Epithelial cell of proximal tubule (primary cell): ENCODE measurements around the gene GNAO1. TPM values are rescaled to one million over a fixed set of nuclear protein-coding genes. Genes with fewer than 3 reads are reported as not detected.

Experiments used
- DNase-seq: peaks from one replicate; pipeline ENCODE4 v3.0.0-alpha.2; 2011; ENCODE audit warnings: low read depth
- H3K4me3 ChIP-seq: 2 replicates; pipeline ENCODE4 v1.5.1; 2011; ENCODE audit warnings: low read depth, mild to moderate bottlenecking, low read length
- total RNA-seq: library from RNA; depleted of rRNA; stranded (reverse); fragments of >200 nt; gene quantifications from 2 replicates; pipeline ENCODE4 v1.2.3, GENCODE V29; 2015
- TF ChIP-seq, protein P1 (sequence below): conservative IDR thresholded peaks from 2 replicates; pipeline ENCODE4 v1.5.1; 2012; ENCODE audit warnings: low read depth, mild to moderate bottlenecking, low read length

Gene GNAO1
- total RNA-seq, 1 donor from 2014 or later = 1.1 TPM

DNA sequence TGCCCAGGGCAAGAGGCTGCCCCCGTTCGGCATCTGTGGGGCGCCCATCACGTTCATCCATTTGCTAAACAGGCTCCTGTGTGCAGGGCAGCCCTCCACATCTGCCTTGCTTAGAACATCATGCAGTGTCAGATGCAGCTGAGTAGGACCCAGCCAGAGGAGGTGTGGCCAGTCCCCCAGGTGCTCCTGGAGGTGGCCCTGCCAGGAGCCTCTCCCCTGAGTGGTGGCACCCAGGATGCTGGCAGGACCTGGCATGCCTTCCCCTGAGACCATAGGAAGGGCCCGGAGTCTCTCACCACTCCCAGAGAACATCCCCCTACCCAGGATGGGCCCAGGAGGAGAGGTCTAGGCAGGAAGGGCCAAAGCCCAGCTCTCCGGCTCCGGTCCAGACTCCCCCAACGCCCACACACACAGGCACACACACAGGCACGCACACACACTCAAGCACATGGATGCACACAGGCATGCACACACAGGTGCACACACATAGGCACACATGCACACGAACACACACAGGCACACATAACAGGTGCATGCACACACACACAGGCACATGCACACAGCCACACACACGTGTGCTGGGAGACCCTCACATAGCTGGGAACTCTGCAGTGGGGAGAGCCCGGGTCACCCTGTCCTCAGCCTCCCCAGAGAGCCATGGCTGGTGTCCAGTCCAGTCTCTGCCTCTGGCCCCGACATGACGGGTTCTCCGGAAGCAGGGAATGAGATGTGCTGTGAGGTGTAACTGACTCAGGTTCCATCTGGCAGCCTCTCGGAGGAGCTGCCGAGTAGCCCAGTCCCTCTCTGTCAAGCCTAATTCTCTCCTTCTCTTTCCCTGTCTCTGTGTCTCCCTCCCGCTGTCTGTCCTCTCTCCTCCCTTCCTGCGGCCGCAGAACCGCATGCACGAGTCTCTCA lies 159.5 kb downstream of the GNAO1 start:
- TF ChIP-seq, protein P1, sequence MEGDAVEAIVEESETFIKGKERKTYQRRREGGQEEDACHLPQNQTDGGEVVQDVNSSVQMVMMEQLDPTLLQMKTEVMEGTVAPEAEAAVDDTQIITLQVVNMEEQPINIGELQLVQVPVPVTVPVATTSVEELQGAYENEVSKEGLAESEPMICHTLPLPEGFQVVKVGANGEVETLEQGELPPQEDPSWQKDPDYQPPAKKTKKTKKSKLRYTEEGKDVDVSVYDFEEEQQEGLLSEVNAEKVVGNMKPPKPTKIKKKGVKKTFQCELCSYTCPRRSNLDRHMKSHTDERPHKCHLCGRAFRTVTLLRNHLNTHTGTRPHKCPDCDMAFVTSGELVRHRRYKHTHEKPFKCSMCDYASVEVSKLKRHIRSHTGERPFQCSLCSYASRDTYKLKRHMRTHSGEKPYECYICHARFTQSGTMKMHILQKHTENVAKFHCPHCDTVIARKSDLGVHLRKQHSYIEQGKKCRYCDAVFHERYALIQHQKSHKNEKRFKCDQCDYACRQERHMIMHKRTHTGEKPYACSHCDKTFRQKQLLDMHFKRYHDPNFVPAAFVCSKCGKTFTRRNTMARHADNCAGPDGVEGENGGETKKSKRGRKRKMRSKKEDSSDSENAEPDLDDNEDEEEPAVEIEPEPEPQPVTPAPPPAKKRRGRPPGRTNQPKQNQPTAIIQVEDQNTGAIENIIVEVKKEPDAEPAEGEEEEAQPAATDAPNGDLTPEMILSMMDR = no peak
- no peak for DNase-seq
- no peak overlapping the region for H3K4me3 ChIP-seq

DNA sequence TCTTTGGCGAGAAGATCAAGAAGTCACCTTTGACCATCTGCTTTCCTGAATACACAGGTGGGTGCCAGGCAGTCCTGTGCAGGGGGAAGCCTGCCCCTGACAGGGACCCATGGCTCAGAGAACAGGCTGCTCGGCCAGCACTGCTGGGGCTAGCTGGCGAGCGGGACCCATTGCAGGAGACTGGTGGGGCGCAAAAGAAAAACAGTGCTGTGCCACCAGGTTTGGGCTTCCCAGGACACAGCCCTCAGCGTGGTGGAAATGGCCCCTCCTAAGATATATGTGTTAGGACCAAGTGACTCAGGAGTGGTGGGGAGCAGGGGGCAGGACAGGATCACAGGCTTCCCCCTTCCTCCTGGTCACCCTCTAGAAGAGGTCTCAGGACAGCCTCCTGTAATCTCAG lies 160.2 kb downstream of the GNAO1 start:
- TF ChIP-seq, protein P1 = no peak
- no peak for DNase-seq
- H3K4me3 ChIP-seq = no peak overlapping the region

DNA sequence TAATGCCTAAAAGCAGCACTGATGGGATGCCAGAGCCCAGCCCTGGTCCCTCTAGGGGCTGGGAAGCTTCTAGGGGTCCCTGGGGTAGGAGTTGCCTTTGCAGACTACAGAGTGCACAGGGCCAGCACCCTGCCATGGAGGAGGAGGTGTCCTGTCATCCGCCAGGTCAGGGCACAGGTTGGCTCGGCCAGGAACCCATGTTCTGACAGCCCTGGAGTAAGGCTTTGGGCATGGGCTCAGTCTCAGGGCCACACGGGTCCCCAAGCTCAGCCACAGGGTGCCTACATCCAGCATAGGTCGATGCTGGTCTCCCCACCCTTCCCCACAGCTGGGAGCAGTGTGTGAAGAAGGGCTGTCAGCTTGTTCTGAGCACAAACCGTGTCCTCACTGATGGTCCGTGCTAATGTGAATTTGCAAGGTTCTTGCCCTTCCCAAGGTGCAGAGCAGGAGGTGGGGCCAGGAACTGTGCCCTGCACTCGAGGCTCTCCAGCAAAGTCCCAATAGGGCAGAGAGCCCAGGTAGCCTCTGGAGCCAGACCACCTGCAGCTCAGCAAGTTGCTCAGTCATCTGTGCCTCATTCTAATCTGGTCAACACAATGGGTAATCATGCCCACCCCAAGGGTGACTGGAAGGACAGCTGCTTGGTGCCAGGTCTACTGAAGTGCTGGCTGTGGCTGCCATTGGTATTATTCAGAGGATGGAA lies 161.2 kb downstream of the GNAO1 start:
- no peak overlapping the region for H3K4me3 ChIP-seq
- no peak for DNase-seq
- TF ChIP-seq, protein P1 = no peak

DNA sequence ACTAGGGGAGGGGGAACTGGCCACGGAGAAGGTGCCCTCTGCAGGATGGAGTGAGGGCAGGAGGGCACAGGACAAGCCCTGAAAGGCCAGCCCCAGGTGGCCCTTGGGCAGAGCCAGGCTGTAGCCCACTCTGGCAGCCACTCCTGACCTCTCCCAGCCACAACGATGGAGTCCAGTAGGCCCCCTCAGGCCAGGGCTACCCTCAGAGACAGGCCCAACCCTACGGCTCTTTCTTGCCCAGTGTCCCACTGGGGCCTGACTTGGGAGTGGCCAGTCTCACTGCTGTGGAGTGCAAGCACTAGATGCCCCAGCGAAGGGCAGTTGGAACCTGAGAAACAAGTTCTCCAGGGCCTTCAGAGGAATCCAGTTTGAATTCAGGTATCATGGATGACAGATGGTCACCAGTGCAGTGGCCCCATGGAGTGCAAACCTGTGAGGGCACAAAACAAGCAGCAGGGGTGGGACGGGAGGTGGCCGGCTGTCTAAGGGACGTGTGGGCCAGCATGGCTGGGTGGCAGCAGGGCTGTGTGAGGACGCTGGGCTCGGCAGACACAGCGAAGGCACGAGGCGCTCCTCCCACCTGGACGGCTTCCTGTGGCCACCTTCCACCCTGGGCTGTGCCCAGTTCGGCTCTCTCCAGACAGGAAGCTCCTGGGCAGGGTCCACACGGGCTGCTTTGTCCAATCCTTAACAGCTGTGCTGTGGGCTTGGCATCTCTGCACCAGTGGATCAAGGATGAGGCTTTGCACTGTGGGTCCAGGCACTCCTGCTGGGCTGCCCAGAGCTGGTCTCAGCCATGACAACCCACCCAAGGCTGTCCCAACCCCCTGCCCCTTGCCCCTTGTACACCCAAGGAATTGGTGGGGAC lies 162.0 kb downstream of the GNAO1 start:
- no peak overlapping the region for H3K4me3 ChIP-seq
- no peak for DNase-seq
- TF ChIP-seq, protein P1 = no peak

DNA sequence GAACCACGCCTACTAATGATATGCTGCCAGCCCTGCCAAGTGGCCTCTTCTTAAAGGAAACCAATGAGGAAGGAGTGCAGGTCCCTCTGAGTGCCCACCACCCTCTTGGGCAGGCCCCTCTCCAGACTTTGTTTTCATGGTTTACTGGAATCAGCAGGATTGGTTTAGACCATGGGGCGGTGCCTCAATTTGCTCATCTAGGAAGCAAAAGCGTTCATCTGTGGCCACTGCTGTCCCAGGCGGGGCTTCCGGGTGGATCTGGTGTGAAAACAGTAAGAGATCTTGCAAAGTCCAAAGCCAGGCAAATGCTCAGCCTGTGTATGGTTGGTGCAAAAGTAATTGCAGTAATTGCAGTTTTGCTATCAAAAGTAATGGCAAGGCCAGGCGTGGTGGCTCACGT lies 162.7 kb downstream of the GNAO1 start:
- TF ChIP-seq, protein P1 = no peak
- H3K4me3 ChIP-seq = no peak overlapping the region
- no peak for DNase-seq

DNA sequence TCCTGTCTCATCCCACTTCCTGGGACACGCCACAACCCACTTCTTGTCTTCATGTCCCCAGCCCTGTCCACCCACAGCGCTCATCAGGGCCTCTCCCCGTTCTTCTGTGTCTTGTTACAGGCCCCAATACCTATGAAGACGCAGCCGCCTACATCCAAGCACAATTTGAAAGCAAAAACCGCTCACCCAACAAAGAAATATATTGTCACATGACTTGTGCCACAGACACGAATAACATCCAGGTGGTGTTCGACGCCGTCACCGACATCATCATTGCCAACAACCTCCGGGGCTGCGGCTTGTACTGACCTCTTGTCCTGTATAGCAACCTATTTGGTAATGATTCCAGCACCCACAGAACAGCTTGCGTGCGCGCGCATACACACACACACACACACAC lies 163.5 kb downstream of the GNAO1 start:
- DNase-seq = no peak
- TF ChIP-seq, protein P1 = no peak

More for the DNA sequence above, 163.5 kb downstream of the GNAO1 start:
- no peak overlapping the region for H3K4me3 ChIP-seq
